Stomach (tissue), 4 donors: Measurements from ENCODE around the gene SMAD3.

ENCODE experiments used
- EP300 ChIP-seq: sonication (generic); formaldehyde crosslinking; IDR thresholded peaks from one replicate; pipeline ENCODE4 v1.6.1; 2017; ENCODE audit warnings: antibody characterized with exemption
- POLR2A ChIP-seq, 4 donors: fragments of 450-650 bp; IDR thresholded peaks; one replicate each; pipeline ENCODE4 v1.6.1; 2016; ENCODE audit warnings: antibody characterized with exemption in 4 of 4, control low read depth in 2 of 4, mild to moderate bottlenecking in 1 of 4, moderate library complexity in 1 of 4
- TF ChIP-seq, protein P1 (sequence below), 7 experiments: fragments of 450-650 bp in 4 of 7; fragments of 200-600 bp in 3 of 7; sonication (generic) in 3 of 7; IDR thresholded peaks; one replicate each; pipeline ENCODE4 v1.5.1; 2016 to 2019; ENCODE audit warnings: antibody characterized with exemption in 7 of 7, control low read depth in 2 of 7, mild to moderate bottlenecking in 1 of 7

DNA sequence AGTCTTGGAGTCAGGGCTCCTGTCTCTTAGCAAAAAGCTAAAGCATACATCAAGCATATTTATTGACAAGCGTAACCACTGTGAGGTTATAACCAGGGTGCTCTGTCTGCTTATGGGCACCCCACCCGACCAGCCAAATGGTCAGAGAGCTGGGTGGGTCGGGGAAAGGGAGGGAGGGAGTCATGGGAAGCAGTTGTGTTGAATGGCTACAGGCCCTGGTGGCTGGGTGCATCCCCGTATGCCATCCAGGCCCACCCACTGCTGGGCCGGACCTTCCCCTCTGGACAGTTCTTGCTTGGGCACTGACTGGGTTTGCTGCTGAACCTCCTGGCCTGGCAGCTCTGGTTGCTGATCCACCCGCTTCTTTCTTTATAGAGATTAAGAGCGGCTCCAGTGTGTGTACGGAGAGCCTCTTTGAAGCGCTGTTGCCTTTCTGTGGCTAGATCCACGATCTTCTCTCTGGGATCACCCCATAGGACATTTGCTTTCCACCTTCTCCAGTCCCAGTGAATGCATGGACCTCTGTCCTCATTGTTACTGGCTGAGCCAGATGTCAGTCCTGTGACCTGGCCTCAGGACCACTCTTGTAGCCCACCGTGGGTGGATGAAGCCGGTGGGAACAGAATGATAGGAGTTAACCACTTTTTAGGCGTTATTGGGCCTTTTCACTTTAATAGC is 59.6 kb downstream of the SMAD3 start:
- TF ChIP-seq, protein P1, sequence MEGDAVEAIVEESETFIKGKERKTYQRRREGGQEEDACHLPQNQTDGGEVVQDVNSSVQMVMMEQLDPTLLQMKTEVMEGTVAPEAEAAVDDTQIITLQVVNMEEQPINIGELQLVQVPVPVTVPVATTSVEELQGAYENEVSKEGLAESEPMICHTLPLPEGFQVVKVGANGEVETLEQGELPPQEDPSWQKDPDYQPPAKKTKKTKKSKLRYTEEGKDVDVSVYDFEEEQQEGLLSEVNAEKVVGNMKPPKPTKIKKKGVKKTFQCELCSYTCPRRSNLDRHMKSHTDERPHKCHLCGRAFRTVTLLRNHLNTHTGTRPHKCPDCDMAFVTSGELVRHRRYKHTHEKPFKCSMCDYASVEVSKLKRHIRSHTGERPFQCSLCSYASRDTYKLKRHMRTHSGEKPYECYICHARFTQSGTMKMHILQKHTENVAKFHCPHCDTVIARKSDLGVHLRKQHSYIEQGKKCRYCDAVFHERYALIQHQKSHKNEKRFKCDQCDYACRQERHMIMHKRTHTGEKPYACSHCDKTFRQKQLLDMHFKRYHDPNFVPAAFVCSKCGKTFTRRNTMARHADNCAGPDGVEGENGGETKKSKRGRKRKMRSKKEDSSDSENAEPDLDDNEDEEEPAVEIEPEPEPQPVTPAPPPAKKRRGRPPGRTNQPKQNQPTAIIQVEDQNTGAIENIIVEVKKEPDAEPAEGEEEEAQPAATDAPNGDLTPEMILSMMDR (IDR thresholded peaks at IDR 0.05): no peak
- TF ChIP-seq EP300: no peak
- TF ChIP-seq POLR2A (IDR thresholded peaks at IDR 0.05): no peak
